Body of pancreas (tissue), 4 donors: Measurements from ENCODE around the gene SPTBN1.

Source experiments
- CTCF ChIP-seq, 7 experiments: fragments of 450-650 bp in 4 of 7; fragments of 200-600 bp in 3 of 7; sonication (generic) in 3 of 7; IDR thresholded peaks; one replicate each; pipeline ENCODE4 v1.5.1; 2016 to 2019; ENCODE audit warnings: antibody characterized with exemption in 7 of 7
- POLR2A ChIP-seq, 3 donors: fragments of 450-650 bp; IDR thresholded peaks; one replicate each; pipeline ENCODE4 v1.6.1; 2016; ENCODE audit warnings: antibody characterized with exemption in 3 of 3, mild to moderate bottlenecking in 2 of 3

- TF ChIP-seq CTCF (IDR thresholded peaks at IDR 0.05) (no peak), POLR2A (IDR thresholded peaks at IDR 0.05) (no peak)
Measured at GRCh38 chr2:54628957-54629356, 172.8 kb downstream of the SPTBN1 start.
